GM12874 (cell line): ENCODE results near the gene ACHE.

Experiments used
- TF ChIP-seq, protein P1 (sequence below): IDR thresholded peaks from 2 replicates; pipeline ENCODE4 v1.5.1; 2011; ENCODE audit warnings: low read depth, mild to moderate bottlenecking, control low read depth, low read length, moderate library complexity; ENCODE audit not compliant: insufficient read depth

The ACHE gene

GRCh38 chr7:100874300-100874576, 21.4 kb downstream of the ACHE start:
- TF ChIP-seq, protein P1, sequence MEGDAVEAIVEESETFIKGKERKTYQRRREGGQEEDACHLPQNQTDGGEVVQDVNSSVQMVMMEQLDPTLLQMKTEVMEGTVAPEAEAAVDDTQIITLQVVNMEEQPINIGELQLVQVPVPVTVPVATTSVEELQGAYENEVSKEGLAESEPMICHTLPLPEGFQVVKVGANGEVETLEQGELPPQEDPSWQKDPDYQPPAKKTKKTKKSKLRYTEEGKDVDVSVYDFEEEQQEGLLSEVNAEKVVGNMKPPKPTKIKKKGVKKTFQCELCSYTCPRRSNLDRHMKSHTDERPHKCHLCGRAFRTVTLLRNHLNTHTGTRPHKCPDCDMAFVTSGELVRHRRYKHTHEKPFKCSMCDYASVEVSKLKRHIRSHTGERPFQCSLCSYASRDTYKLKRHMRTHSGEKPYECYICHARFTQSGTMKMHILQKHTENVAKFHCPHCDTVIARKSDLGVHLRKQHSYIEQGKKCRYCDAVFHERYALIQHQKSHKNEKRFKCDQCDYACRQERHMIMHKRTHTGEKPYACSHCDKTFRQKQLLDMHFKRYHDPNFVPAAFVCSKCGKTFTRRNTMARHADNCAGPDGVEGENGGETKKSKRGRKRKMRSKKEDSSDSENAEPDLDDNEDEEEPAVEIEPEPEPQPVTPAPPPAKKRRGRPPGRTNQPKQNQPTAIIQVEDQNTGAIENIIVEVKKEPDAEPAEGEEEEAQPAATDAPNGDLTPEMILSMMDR: no peak

GRCh38 chr7:100873599-100874299, 21.9 kb downstream of the ACHE start:
- TF ChIP-seq, protein P1: no peak

DNA sequence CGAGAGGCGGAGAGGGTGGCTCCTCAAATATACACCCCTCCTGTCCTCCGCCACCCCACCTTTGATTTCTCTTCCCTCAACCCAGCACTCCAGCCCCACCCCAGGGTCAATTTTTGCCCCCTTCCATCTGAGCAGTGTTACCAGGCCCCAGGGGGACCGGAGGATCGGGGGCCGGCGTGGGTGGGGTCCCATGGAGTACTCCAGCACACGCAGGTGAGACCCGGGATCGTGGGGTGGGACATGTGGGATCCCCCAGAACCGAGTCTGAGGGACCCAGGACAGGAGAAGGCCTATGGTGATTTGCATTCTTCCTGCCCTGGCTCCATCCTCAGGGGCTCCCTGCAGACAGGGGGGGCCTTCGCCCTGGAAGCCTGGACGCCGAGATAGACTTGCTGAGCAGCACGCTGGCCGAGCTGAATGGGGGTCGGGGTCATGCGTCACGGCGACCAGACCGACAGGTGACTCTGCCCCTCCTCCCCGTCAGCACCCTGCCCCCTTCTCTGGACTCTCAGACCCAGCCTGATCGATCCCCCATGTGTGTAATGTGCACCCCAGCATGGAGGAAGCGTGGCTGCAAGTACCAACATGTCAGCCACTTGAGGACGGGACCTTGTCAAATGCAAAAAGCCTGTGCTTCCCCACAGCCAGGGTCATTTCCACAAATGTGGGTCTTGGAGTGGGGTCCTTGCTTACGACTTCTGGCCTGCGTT, 27.8 kb downstream of the ACHE start:
- TF ChIP-seq, protein P1: no peak

GRCh38 chr7:100867040-100867775, 28.5 kb downstream of the ACHE start, which contains the start of gene TRIP6:
TSS of gene TRIP6 (plus strand) at chr7:100867387. CDS start at chr7:100867498, 111 bp downstream.
- TF ChIP-seq, protein P1: no peak

GRCh38 chr7:100866729-100867039, 29.0 kb downstream of the ACHE start:
- TF ChIP-seq, protein P1: no peak

DNA sequence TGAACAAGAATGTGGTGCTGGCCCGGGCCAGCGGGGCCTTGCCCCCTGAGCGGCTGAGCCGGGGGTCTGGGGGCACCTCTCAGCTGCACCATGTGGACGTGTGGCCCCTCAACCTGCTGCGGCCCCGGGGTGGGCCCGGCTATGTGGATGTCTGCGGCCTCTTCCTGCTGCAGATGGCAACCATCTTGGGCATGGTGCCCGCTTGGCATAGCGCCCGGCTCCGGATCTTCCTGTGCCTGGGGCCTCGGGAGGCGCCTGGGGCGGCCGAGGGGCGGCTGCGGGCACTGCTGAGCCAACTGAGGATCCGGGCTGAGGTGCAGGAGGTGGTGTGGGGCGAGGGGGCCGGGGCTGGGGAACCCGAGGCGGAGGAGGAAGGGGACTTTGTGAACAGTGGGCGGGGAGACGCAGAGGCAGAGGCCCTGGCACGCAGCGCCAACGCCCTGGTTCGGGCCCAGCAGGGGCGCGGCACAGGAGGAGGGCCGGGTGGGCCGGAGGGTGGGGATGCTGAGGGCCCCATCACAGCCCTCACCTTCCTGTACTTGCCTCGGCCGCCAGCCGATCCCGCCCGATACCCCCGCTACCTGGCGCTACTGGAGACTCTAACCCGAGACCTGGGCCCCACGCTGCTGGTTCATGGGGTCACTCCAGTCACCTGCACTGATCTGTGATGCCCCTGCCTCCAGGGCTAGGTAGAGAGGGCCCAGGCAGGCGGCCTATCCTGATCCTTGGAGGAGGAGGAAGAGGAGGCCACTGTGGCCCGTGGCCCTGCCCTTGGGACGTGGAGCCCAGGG, 29.6 kb downstream of the ACHE start:
- TF ChIP-seq, protein P1: no peak
